HG02943 (cell line): ENCODE data around the gene LAMA1.

Source experiments
- ATAC-seq: cut with Tn5 transposase; IDR thresholded peaks from one replicate; pipeline ENCODE4 v1.9.1; 2021; ENCODE audit warnings: mild to moderate bottlenecking, low read depth, moderate library complexity; ENCODE audit not compliant: unreplicated experiment

The LAMA1 gene

DNA sequence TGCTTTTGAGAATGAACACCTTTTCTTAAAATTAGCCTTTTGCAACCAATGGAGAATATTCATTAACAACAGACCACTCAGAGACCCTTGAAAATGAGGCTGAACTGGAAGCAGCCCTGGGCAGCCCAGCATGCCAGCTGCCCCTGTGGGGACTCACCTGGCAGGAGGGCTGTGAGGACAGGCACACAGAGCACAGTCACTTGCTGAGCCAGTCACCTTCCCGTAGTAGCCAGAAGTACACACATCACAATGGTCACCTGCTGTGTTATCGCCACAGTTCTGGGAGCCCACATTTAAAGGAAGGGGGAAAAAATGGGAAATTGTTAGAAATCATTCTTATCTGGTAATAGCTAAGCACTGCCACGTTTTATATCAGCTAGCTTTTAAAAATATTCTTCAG lies 115.5 kb downstream of the LAMA1 start:
- no peak for ATAC-seq

GRCh38 chr18:7000484-7001096 lies 117.0 kb downstream of the LAMA1 start:
- ATAC-seq = no peak

- no peak for ATAC-seq
These were observed 119.8 kb downstream of the LAMA1 start for GRCh38 chr18:6997808-6998207.

GRCh38 chr18:6994771-6995430 lies 122.7 kb downstream of the LAMA1 start:
- no peak for ATAC-seq

- no peak for ATAC-seq
These were observed 123.4 kb downstream of the LAMA1 start for GRCh38 chr18:6994056-6994770.

DNA sequence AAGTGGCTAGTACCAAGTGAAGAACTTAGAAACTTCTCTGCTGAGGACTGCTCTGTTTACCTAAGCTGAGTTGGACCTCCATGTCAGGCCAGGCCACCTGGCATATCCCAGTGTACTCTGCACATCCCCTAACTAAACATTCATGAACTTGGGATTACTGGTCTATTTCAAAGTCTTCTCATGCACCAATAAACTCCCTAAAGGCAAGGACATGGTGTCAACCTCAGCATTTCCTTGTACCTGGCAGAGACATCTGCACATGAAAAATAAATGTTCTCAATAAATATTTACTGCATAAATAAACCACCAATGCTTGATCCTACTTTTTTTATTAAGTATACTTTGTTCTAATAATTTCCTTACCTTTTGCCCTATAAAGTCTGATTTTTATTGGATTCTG lies 124.8 kb downstream of the LAMA1 start:
- no peak for ATAC-seq

DNA sequence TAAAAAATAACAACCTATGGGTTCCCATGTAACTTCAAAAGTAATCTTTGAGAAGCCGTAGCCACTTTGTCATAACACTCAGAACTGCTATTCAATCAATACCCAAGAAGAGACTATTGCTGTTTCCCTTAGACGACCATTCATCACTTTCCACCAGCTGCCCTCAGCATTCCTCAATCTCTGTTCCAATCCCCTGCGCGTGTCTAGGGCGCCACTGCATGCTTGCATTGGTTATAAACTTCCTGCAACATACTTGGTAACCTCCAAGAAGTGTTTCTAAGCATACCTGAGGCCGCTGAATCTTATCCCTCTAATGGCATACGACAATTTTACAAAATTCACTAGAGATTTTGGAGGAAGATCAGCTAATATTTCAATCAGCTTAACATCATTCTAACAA lies 134.2 kb downstream of the LAMA1 start:
- ATAC-seq = no peak

- ATAC-seq = no peak
These were observed 135.2 kb downstream of the LAMA1 start for GRCh38 chr18:6982398-6982797.

DNA sequence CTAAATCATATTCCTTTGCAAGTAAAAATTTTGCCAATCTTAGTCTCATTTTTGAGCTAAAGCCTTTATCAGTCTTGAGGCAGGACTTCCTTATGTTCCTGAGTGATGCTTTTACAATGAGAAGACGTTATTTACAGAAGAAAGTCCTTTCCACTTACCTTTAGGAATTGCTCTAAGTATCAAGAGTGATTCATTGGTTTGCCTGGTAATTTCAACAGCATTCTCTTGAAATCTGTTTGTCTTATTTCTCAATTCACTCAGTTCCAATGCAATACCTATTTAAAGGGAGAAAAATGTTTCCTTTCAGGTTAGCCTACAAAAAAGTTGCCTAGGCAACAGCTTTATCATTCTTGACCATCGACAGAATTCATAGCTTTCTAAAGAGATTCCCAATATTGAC lies 137.2 kb downstream of the LAMA1 start:
- no peak for ATAC-seq

GRCh38 chr18:6979954-6980353 lies 137.6 kb downstream of the LAMA1 start:
- no peak for ATAC-seq

DNA sequence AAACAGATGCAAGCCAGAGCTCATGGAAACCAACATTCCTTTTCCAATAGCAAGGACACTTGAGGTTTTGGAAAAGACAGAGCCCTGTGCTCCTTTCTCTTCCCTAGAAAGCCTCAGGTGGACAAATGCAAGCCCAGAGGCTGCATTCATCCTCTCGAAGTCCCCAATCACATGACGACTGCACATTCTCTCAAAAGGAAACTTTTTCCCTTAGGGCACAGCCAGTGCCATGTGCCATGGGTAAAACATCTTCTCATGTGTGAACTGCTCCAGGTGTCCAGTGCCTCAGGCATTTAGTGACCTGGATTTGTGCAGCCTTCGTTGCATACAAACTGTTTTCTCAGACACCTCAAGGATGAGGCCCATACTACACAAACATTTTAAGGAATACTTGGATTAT lies 140.7 kb downstream of the LAMA1 start:
- ATAC-seq = no peak

GRCh38 chr18:6975084-6975483 lies 142.5 kb downstream of the LAMA1 start:
- ATAC-seq = no peak

DNA sequence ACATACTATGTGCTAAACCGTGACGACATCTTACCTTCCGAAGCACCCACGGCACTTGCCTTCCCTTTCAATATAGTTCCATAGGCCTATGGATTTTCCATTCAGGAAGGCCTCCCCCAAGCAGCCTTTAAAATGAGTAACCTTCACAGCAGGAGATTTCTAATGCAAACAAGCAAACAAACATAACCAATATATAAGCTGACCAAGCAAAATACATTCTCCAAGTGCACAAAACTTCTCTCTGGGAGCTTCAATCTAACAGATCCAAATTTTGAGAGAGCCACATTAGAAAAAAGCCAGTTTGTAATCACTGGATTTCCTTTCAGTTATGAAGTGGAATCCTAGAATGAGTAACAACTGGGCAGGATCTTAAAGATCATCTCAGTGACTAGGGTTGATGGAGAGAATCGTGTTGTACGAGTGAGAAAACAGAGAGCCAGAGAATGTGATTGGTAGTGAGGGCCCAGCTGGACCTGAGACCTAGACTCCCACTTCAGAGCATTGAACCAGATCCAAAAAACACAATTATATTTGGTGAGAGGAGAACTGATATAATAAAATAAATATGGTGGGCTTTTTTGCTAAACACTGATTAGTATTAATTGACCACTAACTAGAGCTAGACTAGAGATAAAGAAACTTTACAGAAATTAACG lies 145.6 kb downstream of the LAMA1 start:
- ATAC-seq = no peak

- no peak for ATAC-seq
These were observed 154.0 kb downstream of the LAMA1 start for GRCh38 chr18:6963452-6964097.

DNA sequence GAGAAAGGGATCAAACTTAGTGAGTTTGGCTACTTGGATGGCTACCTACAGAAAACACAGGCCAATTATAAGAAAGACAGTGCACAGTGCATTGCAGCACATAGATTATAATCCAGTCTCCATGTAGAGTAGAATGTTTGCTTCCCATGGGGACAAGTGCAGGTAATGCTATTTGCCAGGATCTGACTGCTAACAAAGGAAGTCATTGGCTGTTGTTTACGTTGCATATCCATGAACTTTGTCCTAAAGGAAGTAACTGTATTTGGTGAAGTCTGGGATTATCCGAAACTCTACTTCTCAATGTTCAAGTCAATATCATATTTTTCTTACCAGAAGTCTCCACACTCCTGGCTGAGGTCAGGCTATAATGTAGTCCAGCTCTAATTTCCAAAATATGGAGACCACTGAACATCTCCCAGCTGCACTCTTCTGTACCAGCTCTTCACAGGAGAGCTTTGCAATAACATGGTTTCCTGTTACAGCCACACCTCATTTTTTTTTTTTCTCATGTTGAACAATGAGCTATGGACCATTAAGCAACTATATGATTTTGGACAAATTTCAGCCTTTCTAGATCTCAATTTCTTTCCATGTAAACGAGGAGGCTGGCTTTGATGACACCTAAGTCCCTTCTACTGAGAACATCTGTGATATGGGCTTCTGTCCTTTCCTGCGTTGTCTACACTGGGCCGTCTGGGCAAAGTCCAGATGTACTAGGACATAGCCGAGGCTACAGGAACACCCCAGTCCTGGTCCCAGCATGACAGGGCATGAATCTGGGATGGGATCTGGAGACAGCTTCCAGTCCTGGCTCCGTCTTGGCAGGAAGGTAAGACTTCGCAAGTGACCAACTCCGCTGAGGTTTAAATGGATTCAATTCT lies 154.8 kb downstream of the LAMA1 start:
- ATAC-seq = no peak

DNA sequence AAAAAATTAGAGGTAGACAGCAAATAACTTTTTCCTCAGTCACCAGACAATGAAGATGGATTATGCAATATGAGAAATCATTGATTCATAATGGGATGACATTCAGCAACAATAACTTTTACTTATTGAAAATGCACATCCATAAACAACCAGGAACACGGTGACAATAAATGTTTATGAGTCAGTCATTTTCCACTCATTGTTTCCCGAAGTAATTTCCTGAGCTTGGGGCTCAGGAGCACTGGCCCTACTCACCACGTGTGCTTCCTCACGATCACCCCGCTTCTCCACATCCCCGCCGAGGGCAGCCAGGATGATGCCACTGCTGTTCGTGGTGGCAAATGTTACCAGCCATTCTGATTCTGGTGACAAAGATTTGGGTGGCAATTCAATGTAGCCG lies 156.3 kb downstream of the LAMA1 start:
- ATAC-seq = no peak

GRCh38 chr18:6960656-6961055 lies 156.9 kb downstream of the LAMA1 start:
- no peak for ATAC-seq

DNA sequence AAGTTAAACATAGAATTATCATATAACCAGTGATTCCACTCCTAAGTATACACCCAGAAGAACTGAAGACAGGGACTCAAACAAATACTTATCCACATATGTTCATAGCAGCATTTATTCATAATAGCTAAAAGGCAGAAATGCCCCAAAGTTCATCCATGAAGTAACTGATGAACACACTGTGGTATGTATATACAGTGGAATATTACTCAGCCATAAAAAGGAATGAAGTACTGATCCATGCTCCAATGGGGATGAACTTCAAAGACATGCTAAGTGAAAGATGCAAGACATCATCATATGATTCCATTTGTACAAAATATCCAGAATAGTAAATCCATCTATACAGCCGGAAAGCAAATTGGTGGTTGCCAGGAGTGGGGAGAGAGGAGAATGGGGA lies 157.5 kb downstream of the LAMA1 start:
- ATAC-seq = no peak

DNA sequence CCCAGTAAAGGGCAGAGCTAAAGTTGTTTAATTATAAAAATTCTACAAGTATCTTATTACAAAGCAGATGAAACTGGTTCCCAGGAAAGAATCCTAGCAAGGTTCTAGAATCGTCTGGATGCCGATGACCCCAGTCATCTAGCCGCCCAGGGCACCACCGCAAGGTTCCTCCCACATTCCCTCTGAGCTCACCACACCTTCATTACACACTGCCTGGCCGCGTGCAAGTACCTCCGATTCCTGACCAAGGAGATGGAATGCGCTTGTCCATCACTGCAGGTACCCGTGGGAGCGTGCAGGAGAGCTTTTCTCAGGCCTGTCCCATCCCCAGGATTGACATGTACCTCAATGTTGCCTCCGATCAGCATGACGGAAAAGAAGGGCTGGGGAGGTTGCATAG lies 158.5 kb downstream of the LAMA1 start:
- ATAC-seq = no peak

GRCh38 chr18:6956999-6957398 lies 160.6 kb downstream of the LAMA1 start:
- no peak for ATAC-seq
